Smooth muscle cell (in vitro differentiated cells): ENCODE results near the gene MGAT4A. TPM values are rescaled to one million over a fixed set of nuclear protein-coding genes. Genes with fewer than 3 reads are reported as not detected.

Experiments used
- DNase-seq: peaks from one replicate; lab custom pipeline; 2025; ENCODE audit not compliant: unreplicated experiment; lab: John Stamatoyannopoulos, UW
- H2AFZ ChIP-seq: fragments of 200-600 bp; sonication (generic); 2 replicates; pipeline ENCODE4 v1.6.0; 2016; ENCODE audit warnings: antibody characterized with exemption, low read depth, mild to moderate bottlenecking
- H3F3A ChIP-seq: fragments of 200-600 bp; sonication (generic); 2 replicates; pipeline ENCODE4 v1.6.0; 2017; ENCODE audit warnings: antibody characterized with exemption, low read depth
- H3K27ac ChIP-seq: fragments of 200-600 bp; sonication (generic); 2 replicates; pipeline ENCODE4 v1.5.1; 2016; ENCODE audit warnings: low read depth, mild to moderate bottlenecking
- H3K27me3 ChIP-seq: fragments of 200-600 bp; sonication (generic); 2 replicates; pipeline ENCODE4 v1.6.1; 2016; ENCODE audit warnings: low read depth, mild to moderate bottlenecking
- H3K36me3 ChIP-seq: fragments of 200-600 bp; sonication (generic); 2 replicates; pipeline ENCODE4 v1.5.1; 2016; ENCODE audit warnings: low read depth
- H3K4me1 ChIP-seq: fragments of 200-600 bp; sonication (generic); 2 replicates; pipeline ENCODE4 v1.5.1; 2016; ENCODE audit warnings: low read depth
- H3K4me2 ChIP-seq: fragments of 200-600 bp; sonication (generic); 2 replicates; pipeline ENCODE4 v1.6.0; 2016; ENCODE audit warnings: mild to moderate bottlenecking
- H3K4me3 ChIP-seq: fragments of 200-600 bp; sonication (generic); 2 replicates; pipeline ENCODE4 v1.5.1; 2016; ENCODE audit warnings: mild to moderate bottlenecking
- H3K79me2 ChIP-seq: fragments of 200-600 bp; sonication (generic); 2 replicates; pipeline ENCODE4 v1.6.0; 2016; ENCODE audit warnings: low read depth, mild to moderate bottlenecking
- H3K9ac ChIP-seq: fragments of 200-600 bp; sonication (generic); 2 replicates; pipeline ENCODE4 v1.6.0; 2016; ENCODE audit warnings: low read depth
- H3K9me3 ChIP-seq: fragments of 200-600 bp; sonication (generic); replicated peaks from 2 replicates; pipeline ENCODE4 v1.5.1; 2016; ENCODE audit warnings: low read depth
- H4K20me1 ChIP-seq: fragments of 200-600 bp; sonication (generic); 2 replicates; pipeline ENCODE4 v1.6.0; 2016; ENCODE audit warnings: low read depth
- CTCF ChIP-seq: fragments of 200-600 bp; sonication (generic); IDR thresholded peaks from 2 replicates; pipeline ENCODE4 v1.5.1; 2017; ENCODE audit warnings: borderline replicate concordance, mild to moderate bottlenecking, antibody characterized with exemption; ENCODE audit not compliant: insufficient read depth, poor library complexity, severe bottlenecking
- WGBS: methylation state at CpG from one replicate; pipeline ENCODE4 v1.1.7; 2016; ENCODE audit warnings: low lambda C conversion rate; 5-methylcytosine and 5-hydroxymethylcytosine counted together
- polyA plus RNA-seq: library from polyadenylated mRNA; unstranded; fragments of >200 nt; fragmentation: Nextera tagmentation; extraction: Ambion mirVana; gene quantifications from 2 replicates; pipeline ENCODE4 v1.2.1, GENCODE V29; 2016
- total RNA-seq: library from RNA; depleted of rRNA; stranded (reverse); fragments of >200 nt; gene quantifications from 2 replicates; pipeline ENCODE4 v1.2.3, GENCODE V29; 2014

MGAT4A gene
- total and polyA plus RNA-seq, 2 experiments from 2014 or later: 1.4 to 8.9 TPM

- no peak for TF ChIP-seq CTCF
- H3K4me3 ChIP-seq: no peak overlapping the region
- no peaks in the 10 kb centered on the region for H3K4me1 ChIP-seq
- DNase-seq: no peak
- no peaks in the 10 kb centered on the region for H4K20me1 ChIP-seq
- no peak overlapping the region for H2AFZ ChIP-seq
- no peak overlapping the region for H3K27ac ChIP-seq
- no peaks in the 10 kb centered on the region for H3K36me3 ChIP-seq
- no peaks in the 10 kb centered on the region for H3K9me3 ChIP-seq
- H3K4me2 ChIP-seq: no peak overlapping the region
- no peaks in the 10 kb centered on the region for H3K79me2 ChIP-seq
- H3F3A ChIP-seq: peaks cover 17% of the 10 kb centered on the region
- no peaks in the 10 kb centered on the region for H3K27me3 ChIP-seq
- WGBS: 90% methylated on average over 2 of the region's 2 CpGs
- no peak overlapping the region for H3K9ac ChIP-seq
Observed at GRCh38 chr2:98706591-98706990, 24.3 kb downstream of the MGAT4A start.

GRCh38 chr2:98705333-98705617, 25.7 kb downstream of the MGAT4A start:
- no peak overlapping the region for H2AFZ ChIP-seq
- no peaks in the 10 kb centered on the region for H3K4me1 ChIP-seq
- H4K20me1 ChIP-seq: no peaks in the 10 kb centered on the region
- no peak for DNase-seq
- no peaks in the 10 kb centered on the region for H3K9me3 ChIP-seq
- no peak overlapping the region for H3K4me3 ChIP-seq
- no peak overlapping the region for H3K27ac ChIP-seq
- H3F3A ChIP-seq: peaks cover 21% of the 10 kb centered on the region
- H3K27me3 ChIP-seq: no peaks in the 10 kb centered on the region
- no peak overlapping the region for H3K9ac ChIP-seq
- H3K36me3 ChIP-seq: no peaks in the 10 kb centered on the region
- H3K4me2 ChIP-seq: no peak overlapping the region
- WGBS: 86% methylated on average over 3 of the region's 3 CpGs
- H3K79me2 ChIP-seq: no peaks in the 10 kb centered on the region
- TF ChIP-seq CTCF: no peak

GRCh38 chr2:98704499-98705332, 26.2 kb downstream of the MGAT4A start:
- no peaks in the 10 kb centered on the region for H3K4me1 ChIP-seq
- H3K27ac ChIP-seq: no peak overlapping the region
- H3K4me3 ChIP-seq: no peak overlapping the region
- H3K4me2 ChIP-seq: no peak overlapping the region
- H3K9ac ChIP-seq: no peak overlapping the region
- whole genome bisulfite sequencing: 90% methylated on average over 9 of the region's 9 CpGs
- peaks cover 21% of the 10 kb centered on the region for H3F3A ChIP-seq
- no peaks in the 10 kb centered on the region for H4K20me1 ChIP-seq
- H3K79me2 ChIP-seq: no peaks in the 10 kb centered on the region
- TF ChIP-seq CTCF: no peak
- no peaks in the 10 kb centered on the region for H3K27me3 ChIP-seq
- H3K9me3 ChIP-seq: no peaks in the 10 kb centered on the region
- H3K36me3 ChIP-seq: no peaks in the 10 kb centered on the region
- H2AFZ ChIP-seq: no peak overlapping the region
- DNase-seq: no peak

- Histone ChIP-seq H3K36me3 (no peaks in the 10 kb centered on the region), H3K79me2 (no peaks in the 10 kb centered on the region), H4K20me1 (no peaks in the 10 kb centered on the region), H2AFZ (peak overlapping the region; percentile 94), H3F3A (peaks cover 21% of the 10 kb centered on the region), H3K9me3 (no peaks in the 10 kb centered on the region), H3K4me3 (no peak overlapping the region), H3K27ac (peak overlapping the region; percentile 68), H3K4me1 (no peaks in the 10 kb centered on the region), H3K27me3 (no peaks in the 10 kb centered on the region), H3K4me2 (no peak overlapping the region), H3K9ac (no peak overlapping the region)
- no peak for DNase-seq
- 49% methylated on average over 5 of the region's 5 CpGs for WGBS
- no peak for TF ChIP-seq CTCF
Observed at GRCh38 chr2:98703738-98704137, 27.2 kb downstream of the MGAT4A start.
